M059J (cell line): ENCODE data around the gene LYPD3. TPM values are rescaled to one million over a fixed set of nuclear protein-coding genes. Genes with fewer than 3 reads are reported as not detected.

Source experiments
- DNase-seq: peaks from one replicate; pipeline ENCODE4 v3.0.0-alpha.2; 2012; ENCODE audit warnings: low read depth
- total RNA-seq: library from RNA; depleted of rRNA; stranded (reverse); fragments of >200 nt; shearing (Covaris generic); gene quantifications from 2 replicates; pipeline ENCODE4 v1.2.3, GENCODE V29; 2014; rRNA removed

Gene LYPD3
- total RNA-seq, 1 experiment from 2014 or later: 0.34 TPM

DNA sequence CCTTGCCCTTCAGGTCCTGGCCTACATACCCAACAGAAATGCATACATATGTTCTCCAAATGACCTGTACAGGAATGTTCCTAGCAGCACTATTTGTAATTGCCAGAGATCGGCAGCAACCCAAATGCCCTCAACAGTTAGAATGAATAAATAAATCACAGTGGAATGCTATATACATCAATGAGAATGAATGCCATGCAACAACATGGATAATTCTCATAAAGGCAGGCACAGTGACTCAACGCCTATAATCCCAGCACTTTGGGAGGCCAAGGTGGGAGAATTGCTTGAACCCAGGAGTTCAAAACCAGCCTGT, 32.1 kb downstream of the LYPD3 start:
- no peak for DNase-seq

DNA sequence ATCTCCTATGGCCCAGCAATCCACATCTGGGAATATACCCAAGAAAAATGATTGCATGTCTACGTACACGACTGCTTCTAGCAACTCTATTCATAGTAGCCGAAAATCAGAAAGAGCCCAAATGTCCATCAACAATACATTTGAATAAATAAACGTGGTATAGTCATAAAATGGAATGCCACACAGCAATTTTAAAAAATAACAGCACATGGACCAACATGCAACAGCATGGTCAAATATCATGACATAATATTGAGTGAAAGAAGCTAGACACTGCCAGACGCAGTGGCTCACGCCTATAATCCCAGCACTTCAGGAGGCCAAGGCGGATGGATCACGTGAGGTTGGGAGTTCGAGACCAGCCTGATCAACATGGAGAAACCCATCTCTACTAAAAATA, 34.4 kb downstream of the LYPD3 start:
- DNase-seq: no peak

DNA sequence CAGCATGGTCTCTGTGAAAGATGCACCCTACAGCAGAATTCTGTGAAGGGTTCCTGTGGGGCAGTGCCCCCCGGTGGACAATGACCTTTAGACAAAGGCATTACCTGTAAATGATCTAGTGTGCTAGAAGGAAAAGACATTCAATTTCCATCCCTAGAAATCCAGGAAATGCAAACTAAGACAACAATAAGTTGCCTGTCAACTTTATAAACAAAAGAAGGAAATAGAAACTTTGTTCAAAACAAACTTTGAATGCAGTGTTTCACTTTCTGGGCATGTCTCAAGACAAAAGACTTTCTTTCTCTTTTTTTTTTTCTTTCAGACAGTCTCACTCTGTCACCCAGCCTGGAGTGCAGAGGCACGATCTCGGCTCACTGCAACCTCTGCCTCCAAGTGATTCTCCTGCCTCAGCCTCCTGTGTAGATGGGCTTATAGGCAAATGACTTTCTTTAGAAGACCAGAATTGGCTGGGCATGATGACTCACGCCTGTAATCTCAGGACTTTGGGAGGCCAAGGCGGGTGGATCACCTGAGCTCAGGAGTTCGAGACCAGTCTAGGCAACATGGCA, 35.2 kb downstream of the LYPD3 start:
- peak; percentile 38 for DNase-seq

DNA sequence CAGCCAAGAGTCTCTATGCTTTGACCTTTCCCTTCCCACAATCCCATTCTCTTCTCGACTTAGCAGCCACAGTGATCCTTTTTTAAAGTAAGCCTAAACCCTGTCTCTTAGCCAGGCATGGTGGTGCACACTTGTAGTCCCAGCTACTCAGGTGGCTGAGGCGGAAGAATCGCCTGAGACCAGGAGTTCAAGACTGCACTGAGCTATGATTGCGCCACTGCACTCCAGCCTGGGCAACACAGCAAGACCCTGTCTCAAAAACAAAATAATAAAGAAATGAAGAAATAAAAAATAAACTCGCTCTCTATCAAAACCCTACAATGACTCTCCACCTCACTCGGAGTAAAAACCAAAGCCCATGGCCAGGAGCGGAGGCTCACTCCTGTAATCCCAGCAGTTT, 36.0 kb downstream of the LYPD3 start:
- DNase-seq: no peak

DNA sequence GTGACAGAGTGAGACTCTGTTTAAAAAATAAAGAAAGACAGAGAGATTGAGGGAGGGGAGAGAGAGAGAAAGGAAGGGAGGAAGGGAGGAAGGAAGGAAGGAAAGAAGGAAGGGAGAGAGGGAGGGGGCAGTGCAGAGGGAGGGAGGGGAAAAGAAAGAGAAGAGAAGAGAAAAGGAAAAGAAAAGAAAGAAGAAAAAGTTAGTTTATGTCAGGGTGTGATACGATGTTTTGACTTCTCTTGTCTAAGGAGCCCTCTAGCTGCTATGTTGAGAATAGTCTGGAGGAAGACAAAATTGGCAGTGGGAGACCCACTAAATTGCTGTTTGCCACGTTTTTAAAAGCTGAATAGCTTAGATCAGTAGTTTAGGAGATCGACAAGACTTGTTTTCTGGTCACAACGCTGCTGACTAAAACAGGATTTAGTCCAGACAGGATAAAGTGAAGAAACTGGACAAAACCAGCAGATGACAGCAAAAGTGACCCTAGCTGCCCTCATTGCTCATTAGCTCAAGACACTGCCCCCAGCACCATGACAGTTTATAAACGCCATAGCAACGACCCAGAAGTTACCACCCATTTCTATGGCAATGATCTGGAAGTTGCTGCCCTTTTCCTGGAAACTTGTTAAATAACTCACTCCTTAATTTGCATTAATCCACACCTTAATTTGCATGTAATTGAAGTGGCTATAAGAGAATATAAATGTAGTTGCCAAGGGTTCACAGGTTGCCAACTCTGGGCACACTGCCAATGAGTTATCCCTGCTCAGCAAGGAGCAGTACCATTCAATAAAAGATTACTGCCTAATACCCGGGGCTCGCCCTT, 39.6 kb downstream of the LYPD3 start:
- DNase-seq: peak; percentile 76

DNA sequence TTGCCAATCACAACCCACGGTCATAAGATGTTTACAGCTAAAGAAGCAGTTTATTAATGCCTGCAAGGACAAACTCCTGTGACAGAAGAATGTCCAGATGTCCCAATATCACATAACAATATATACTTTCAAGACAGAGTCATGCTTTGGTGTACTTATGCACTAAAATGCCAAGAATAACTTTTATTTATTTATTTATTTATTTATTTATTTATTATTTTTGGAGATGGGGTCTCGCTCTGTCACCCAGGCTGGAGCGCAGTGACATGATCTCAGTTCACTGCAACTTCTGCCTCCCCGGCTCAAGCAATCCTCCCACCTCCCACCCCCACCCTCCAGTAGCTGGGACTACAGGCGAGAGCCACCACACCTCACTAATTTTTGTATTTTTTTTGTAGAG, 41.6 kb downstream of the LYPD3 start:
- DNase-seq: no peak

DNA sequence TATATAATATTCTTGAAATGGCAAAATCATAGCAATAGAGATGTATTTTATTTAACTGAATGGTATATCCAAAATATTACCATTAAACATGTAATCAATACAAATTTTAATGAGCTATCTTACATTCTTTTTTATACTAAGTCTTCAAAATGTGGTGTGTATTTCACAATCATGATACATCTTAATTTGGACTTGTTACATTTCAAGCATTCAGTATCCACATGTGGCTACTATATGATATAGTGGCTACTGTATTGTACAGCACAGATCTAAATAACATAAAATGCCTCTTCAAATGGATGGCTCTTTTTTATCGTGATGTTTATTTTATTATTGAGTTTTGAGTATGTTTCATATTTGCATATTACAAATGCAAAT, 42.7 kb downstream of the LYPD3 start:
- no peak for DNase-seq

DNA sequence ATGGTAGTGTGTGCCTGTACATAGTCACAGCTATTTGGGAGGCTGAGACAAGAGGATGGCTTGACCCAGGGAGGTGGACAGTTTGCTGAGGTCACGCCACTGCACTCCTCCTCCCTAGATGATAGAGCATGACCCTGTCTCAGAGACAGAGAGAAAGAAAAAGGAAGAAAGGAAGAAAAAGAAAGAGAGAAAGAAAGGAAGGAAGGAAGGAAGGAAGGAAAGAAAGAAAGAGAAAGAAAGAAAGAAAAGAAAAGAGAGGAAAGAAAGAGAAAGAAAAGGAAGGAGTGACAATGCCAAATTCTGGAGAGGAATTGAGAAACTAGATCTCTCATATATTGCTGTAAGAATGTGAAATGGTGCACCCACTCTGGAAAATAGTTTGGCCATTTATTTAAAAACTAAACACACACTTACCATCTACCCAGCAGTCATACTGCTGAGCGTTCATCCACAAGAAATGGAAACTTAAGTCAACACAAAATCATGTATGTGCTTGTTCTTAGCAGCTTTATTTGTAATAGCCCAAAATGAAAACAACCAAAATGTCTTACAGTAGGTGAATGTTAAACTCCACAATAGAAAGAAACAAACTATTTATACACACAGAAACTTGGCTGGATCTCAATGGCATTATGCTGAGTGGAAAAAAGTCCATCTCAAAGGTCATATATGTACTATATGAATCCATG, 43.3 kb downstream of the LYPD3 start:
- no peak for DNase-seq

DNA sequence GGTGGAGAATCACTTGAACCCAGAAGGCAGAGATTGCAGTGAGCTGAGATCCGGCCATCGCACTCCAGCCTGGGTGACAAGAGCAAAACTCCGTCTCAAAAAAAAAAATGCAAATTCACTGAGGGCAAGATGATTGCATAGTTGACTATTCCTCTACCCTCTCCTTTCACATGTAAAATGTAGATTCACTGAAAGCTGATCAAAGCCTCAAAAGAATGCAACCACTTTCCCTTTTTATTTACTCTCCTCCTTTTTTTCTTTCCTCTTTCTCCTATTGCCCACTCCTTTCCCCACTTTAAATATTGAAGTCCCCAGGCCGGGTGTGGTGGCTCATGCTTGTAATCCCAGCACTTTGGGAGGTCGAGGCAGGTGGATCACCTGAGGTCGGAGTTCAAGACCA, 44.5 kb downstream of the LYPD3 start:
- DNase-seq: no peak

DNA sequence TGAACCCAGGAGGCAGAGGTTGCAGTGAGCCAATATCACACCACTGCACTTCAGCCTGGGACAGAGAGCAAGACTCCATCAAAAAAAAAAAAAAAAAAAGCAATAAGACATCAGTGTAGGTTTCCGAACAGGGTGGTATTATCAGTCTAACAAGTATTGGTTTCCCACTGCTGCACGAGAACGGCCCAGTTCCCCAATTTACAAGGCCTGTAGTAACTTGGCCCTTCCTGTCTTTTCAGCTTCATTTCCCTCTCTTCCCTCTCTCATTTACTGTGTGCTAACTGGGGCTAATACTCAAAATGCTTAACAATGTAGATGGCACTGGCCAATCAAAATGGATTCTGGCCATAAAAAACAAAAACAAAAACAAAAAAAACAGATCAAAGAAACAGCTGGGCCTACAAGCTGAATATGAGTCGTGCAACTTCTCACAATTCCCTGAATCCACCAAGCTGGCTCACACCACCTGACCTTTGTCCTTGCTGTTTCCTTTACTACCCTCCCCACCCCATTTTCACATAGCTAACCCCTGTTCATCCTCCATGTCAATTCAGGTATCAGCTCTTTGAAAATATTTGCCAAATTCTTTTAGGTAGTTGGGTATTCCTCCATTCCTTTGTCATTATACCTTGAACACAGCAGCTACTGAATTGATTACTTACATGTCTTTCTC, 48.3 kb downstream of the LYPD3 start:
- no peak for DNase-seq

DNA sequence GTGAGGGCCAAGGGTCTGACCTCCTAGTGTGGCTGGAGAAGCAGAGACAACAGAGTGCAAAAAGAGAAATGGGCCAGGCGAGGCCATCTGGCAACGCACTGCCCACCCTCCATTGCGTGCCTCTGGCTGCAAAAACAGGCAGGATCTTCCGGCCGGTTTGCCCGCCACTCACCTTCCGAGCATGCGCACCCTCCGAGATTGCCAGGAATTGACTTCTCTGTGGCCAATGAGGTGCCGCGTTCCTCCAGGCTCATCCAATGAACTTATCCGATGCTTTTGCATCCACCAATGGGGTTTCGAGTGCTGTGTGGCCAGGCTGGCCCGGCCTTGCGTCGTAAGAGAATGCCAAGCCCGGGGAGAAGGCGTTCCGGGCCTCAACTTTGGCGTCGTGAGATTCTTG, 50.9 kb downstream of the LYPD3 start, which contains the start of gene TEX101:
Gene TEX101 (plus strand): TSS at position 337 of the 400 bp plus-strand sequence. CDS start 1,030 bp downstream, outside the sequence.
- DNase-seq: no peak

DNA sequence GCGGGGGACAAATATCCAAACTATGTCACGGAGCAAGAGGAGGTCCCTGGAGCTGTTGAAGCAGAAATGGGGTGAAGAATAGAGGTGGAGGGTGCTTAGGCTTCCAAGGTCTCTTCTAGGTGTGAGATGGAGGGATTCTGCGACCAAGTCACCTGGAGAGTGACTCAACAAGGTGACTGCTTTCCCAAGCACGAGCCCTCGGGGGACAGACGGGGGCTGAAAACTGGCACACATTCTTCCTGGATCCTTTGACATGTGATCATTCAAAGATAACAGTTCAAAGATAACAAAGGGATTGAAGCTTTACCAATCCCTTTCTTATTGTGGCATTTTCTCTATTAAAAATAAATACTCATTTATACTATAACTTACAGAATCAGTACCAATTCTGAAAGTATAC, 53.0 kb downstream of the LYPD3 start:
- no peak for DNase-seq

Other genes starting within 250 kb of the LYPD3 start
- gene PSG9, start 196.1 kb downstream of the LYPD3 start, total RNA-seq: 4.3 and 5.8 TPM in 2 replicates
- gene CD177, start 111.9 kb downstream of the LYPD3 start, total RNA-seq: 1.4 and 3.3 TPM in 2 replicates
- not detected in 2 replicates for gene TEX101, start 50.7 kb downstream of the LYPD3 start, total RNA-seq
- gene PHLDB3, start 39.1 kb upstream of the LYPD3 start, total RNA-seq: 3.7 and 8.6 TPM in 2 replicates
- 28.3 and 29.3 TPM in 2 replicates for gene ETHE1, start 61.6 kb upstream of the LYPD3 start, total RNA-seq
- not detected in 2 replicates for gene ZNF575, start 67.6 kb upstream of the LYPD3 start, total RNA-seq
- 54.1 and 57.1 TPM in 2 replicates for gene XRCC1, start 109.9 kb upstream of the LYPD3 start, total RNA-seq
- 0.91 and 2.5 TPM in 2 replicates for gene PINLYP, start 110.2 kb upstream of the LYPD3 start, total RNA-seq
- 16.2 and 26.6 TPM in 2 replicates for gene IRGQ, start 130.5 kb upstream of the LYPD3 start, total RNA-seq
- gene ZNF576, start 131.0 kb upstream of the LYPD3 start, total RNA-seq: 15.5 and 16.3 TPM in 2 replicates
- gene SRRM5, start 146.5 kb upstream of the LYPD3 start, total RNA-seq: 0.05 and 0.30 TPM in 2 replicates
- 36.2 and 45.0 TPM in 2 replicates for gene ZNF428, start 154.0 kb upstream of the LYPD3 start, total RNA-seq
- 1.5 and 4.0 TPM in 2 replicates for gene CADM4, start 174.2 kb upstream of the LYPD3 start, total RNA-seq
- 92.1 and 117 TPM in 2 replicates for gene PLAUR, start 204.6 kb upstream of the LYPD3 start, total RNA-seq